ENCODE data around the gene COL9A2. TPM values are rescaled to one million over a fixed set of nuclear protein-coding genes. Genes with fewer than 3 reads are reported as not detected.

COL9A2 gene
- total RNA-seq, 1 donor from 2014 or later = 3.8 TPM

GRCh38 chr1:40281853-40282252, 35.2 kb downstream of the COL9A2 start:
- ATAC-seq = no peak
- intact Hi-C loops (cut with DNase I) = no loop called here
- TF ChIP-seq CTCF (IDR thresholded peaks at IDR 0.05) = no peak
- H3K4me1 ChIP-seq = no peaks in the 10 kb centered on the region
- H3K9me3 ChIP-seq = no peaks in the 10 kb centered on the region
- H3K27ac ChIP-seq = no peak overlapping the region
- peaks cover 63% of the 10 kb centered on the region for H3K36me3 ChIP-seq
- H3K4me3 ChIP-seq = no peak overlapping the region
- no peaks in the 10 kb centered on the region for H3K27me3 ChIP-seq
- no peak for DNase-seq

GRCh38 chr1:40276122-40276521, 41.0 kb downstream of the COL9A2 start:
- no peak for DNase-seq
- H3K36me3 ChIP-seq = peaks cover 63% of the 10 kb centered on the region
- no peak for ATAC-seq
- no peak overlapping the region for H3K4me3 ChIP-seq
- intact Hi-C loops (cut with DNase I) = no loop called here
- no peaks in the 10 kb centered on the region for H3K27me3 ChIP-seq
- H3K9me3 ChIP-seq = no peaks in the 10 kb centered on the region
- no peak overlapping the region for H3K27ac ChIP-seq
- no peak for TF ChIP-seq CTCF (IDR thresholded peaks at IDR 0.05)
- H3K4me1 ChIP-seq = no peaks in the 10 kb centered on the region

GRCh38 chr1:40274331-40274730, 42.8 kb downstream of the COL9A2 start:
- Histone ChIP-seq H3K27ac (no peak overlapping the region), H3K27me3 (no peaks in the 10 kb centered on the region), H3K9me3 (no peaks in the 10 kb centered on the region), H3K36me3 (peaks cover 64% of the 10 kb centered on the region), H3K4me3 (no peak overlapping the region), H3K4me1 (no peaks in the 10 kb centered on the region)
- ATAC-seq = no peak
- no peak for TF ChIP-seq CTCF (IDR thresholded peaks at IDR 0.05)
- DNase-seq = no peak
- intact Hi-C loops (cut with DNase I) = no loop called here

- no peak overlapping the region for H3K27ac ChIP-seq
- no peak overlapping the region for H3K4me3 ChIP-seq
- H3K4me1 ChIP-seq = no peaks in the 10 kb centered on the region
- no peaks in the 10 kb centered on the region for H3K27me3 ChIP-seq
- TF ChIP-seq CTCF (IDR thresholded peaks at IDR 0.05) = no peak
- peaks cover 65% of the 10 kb centered on the region for H3K36me3 ChIP-seq
- ATAC-seq = no peak
- intact Hi-C loops (cut with DNase I) = no loop called here
- H3K9me3 ChIP-seq = no peaks in the 10 kb centered on the region
- no peak for DNase-seq
Observed at GRCh38 chr1:40273547-40274166, 43.4 kb downstream of the COL9A2 start.

- Histone ChIP-seq H3K4me3 (no peak overlapping the region), H3K27me3 (no peaks in the 10 kb centered on the region), H3K9me3 (no peaks in the 10 kb centered on the region), H3K27ac (no peak overlapping the region), H3K36me3 (peaks cover 73% of the 10 kb centered on the region), H3K4me1 (no peaks in the 10 kb centered on the region)
- intact Hi-C loops (cut with DNase I) = no loop called here
- ATAC-seq = no peak
- TF ChIP-seq CTCF (IDR thresholded peaks at IDR 0.05) = no peak
- DNase-seq = no peak
Observed at GRCh38 chr1:40272653-40273213, 44.4 kb downstream of the COL9A2 start.

Data from upper lobe of right lung (tissue), 1 donor.